OCI-LY1 (cell line): Measurements from ENCODE around the gene RAD51B.

Source experiments
- H2AFZ ChIP-seq: fragments of 200-600 bp; sonication (generic), shearing (Covaris generic); 2 replicates; pipeline ENCODE4 v1.6.0; 2014; ENCODE audit warnings: antibody characterized with exemption, mild to moderate bottlenecking, low read length
- H3F3A ChIP-seq: fragments of 200-600 bp; sonication (generic), shearing (Covaris generic); 2 replicates; pipeline ENCODE4 v1.6.0; 2014; ENCODE audit warnings: mild to moderate bottlenecking, antibody characterized with exemption, low read length, moderate library complexity; ENCODE audit not compliant: insufficient read depth
- H3K27ac ChIP-seq: fragments of 200-600 bp; sonication (generic); 2 replicates; pipeline ENCODE4 v1.5.1; 2014; ENCODE audit warnings: low read length, mixed run types, mild to moderate bottlenecking, low read depth; ENCODE audit not compliant: poor library complexity, severe bottlenecking
- H3K27me3 ChIP-seq: fragments of 200-600 bp; sonication (generic); 2 replicates; pipeline ENCODE4 v1.6.0; 2014; ENCODE audit warnings: antibody characterized with exemption, mild to moderate bottlenecking, low read length, moderate library complexity; ENCODE audit not compliant: insufficient read depth
- H3K36me3 ChIP-seq: fragments of 200-600 bp; sonication (generic); 2 replicates; pipeline ENCODE4 v1.6.1; 2014; ENCODE audit warnings: mild to moderate bottlenecking, antibody characterized with exemption, low read length, moderate library complexity, mixed read lengths; ENCODE audit not compliant: insufficient read depth
- H3K4me1 ChIP-seq: fragments of 200-600 bp; sonication (generic); 2 replicates; pipeline ENCODE4 v1.5.1; 2014; ENCODE audit warnings: mild to moderate bottlenecking, low read length, moderate library complexity; ENCODE audit not compliant: insufficient read depth, severe bottlenecking
- H3K4me2 ChIP-seq: fragments of 200-600 bp; sonication (generic), shearing (Covaris generic); 2 replicates; pipeline ENCODE4 v1.6.1; 2014; ENCODE audit warnings: low read length
- H3K4me3 ChIP-seq: fragments of 200-600 bp; sonication (generic); 2 replicates; pipeline ENCODE4 v1.5.1; 2014; ENCODE audit warnings: low read length, low read depth, mild to moderate bottlenecking, mixed read lengths; ENCODE audit not compliant: poor library complexity, severe bottlenecking
- H3K79me2 ChIP-seq: fragments of 200-600 bp; shearing (Covaris generic); 2 replicates; pipeline ENCODE4 v1.6.1; 2016; ENCODE audit warnings: mixed run types, low read length, mixed read lengths; ENCODE audit not compliant: insufficient read depth
- H3K9ac ChIP-seq: fragments of 200-600 bp; sonication (generic), shearing (Covaris generic); 2 replicates; pipeline ENCODE4 v1.6.1; 2014; ENCODE audit warnings: mild to moderate bottlenecking, low read length, mixed read lengths
- H3K9me2 ChIP-seq: fragments of 200-600 bp; sonication (generic), shearing (Covaris generic); 2 replicates; pipeline ENCODE4 v1.6.1; 2014; ENCODE audit warnings: low read depth, mild to moderate bottlenecking, low read length, mixed read lengths
- H3K9me3 ChIP-seq: fragments of 200-600 bp; shearing (Covaris generic); 2 replicates; pipeline ENCODE4 v1.6.1; 2014; ENCODE audit warnings: low read length, mixed read lengths
- H4K20me1 ChIP-seq: fragments of 200-600 bp; sonication (generic), shearing (Covaris generic); 2 replicates; pipeline ENCODE4 v1.6.0; 2016; ENCODE audit warnings: mild to moderate bottlenecking, low read length; ENCODE audit not compliant: insufficient read depth
- EZH2 ChIP-seq: fragments of 200-600 bp; sonication (generic), shearing (Covaris generic); IDR thresholded peaks from 2 replicates; pipeline ENCODE4 v1.8.0; 2017; ENCODE audit warnings: borderline replicate concordance, mixed run types, mild to moderate bottlenecking, antibody characterized with exemption, low read length, moderate library complexity, mixed read lengths
- TF ChIP-seq, protein P1 (sequence below): fragments of 200-600 bp; sonication (generic), shearing (Covaris generic); IDR thresholded peaks from 2 replicates; pipeline ENCODE4 v1.5.1; 2017; ENCODE audit warnings: mild to moderate bottlenecking, antibody characterized with exemption, low read length, moderate library complexity, mixed read lengths

RAD51B gene

DNA sequence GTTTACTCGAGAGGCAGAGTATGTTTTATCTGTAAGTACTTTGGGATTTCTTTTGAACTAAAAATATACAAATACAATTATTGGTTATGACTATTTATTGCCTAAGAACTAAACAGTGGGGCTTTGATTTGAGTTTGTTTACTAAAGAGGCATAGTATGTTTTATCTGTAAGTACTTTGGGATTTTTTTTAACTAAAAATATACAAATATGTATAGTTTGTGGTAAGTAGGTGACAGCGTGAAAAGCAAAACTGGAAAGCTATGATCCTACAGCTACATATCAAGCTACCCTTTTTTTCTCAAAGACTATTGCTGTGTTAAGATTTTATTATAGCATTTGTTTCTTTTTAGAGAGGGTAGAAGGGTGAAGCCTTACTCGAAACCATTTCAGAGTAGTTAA lies 171.0 kb downstream of the RAD51B start:
- TF ChIP-seq EZH2 = no peak
- TF ChIP-seq, protein P1, sequence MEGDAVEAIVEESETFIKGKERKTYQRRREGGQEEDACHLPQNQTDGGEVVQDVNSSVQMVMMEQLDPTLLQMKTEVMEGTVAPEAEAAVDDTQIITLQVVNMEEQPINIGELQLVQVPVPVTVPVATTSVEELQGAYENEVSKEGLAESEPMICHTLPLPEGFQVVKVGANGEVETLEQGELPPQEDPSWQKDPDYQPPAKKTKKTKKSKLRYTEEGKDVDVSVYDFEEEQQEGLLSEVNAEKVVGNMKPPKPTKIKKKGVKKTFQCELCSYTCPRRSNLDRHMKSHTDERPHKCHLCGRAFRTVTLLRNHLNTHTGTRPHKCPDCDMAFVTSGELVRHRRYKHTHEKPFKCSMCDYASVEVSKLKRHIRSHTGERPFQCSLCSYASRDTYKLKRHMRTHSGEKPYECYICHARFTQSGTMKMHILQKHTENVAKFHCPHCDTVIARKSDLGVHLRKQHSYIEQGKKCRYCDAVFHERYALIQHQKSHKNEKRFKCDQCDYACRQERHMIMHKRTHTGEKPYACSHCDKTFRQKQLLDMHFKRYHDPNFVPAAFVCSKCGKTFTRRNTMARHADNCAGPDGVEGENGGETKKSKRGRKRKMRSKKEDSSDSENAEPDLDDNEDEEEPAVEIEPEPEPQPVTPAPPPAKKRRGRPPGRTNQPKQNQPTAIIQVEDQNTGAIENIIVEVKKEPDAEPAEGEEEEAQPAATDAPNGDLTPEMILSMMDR = no peak
- no peaks in the 10 kb centered on the region for H3K4me1 ChIP-seq
- no peak overlapping the region for H3K27ac ChIP-seq
- no peak overlapping the region for H3K4me2 ChIP-seq
- H3K4me3 ChIP-seq = no peak overlapping the region
- H3K79me2 ChIP-seq = no peaks in the 10 kb centered on the region
- no peak overlapping the region for H2AFZ ChIP-seq
- no peak overlapping the region for H3K9ac ChIP-seq
- no peaks in the 10 kb centered on the region for H3K9me2 ChIP-seq
- no peaks in the 10 kb centered on the region for H3K27me3 ChIP-seq
- no peaks in the 10 kb centered on the region for H3F3A ChIP-seq
- no peaks in the 10 kb centered on the region for H3K9me3 ChIP-seq
- H4K20me1 ChIP-seq = no peaks in the 10 kb centered on the region
- no peaks in the 10 kb centered on the region for H3K36me3 ChIP-seq

DNA sequence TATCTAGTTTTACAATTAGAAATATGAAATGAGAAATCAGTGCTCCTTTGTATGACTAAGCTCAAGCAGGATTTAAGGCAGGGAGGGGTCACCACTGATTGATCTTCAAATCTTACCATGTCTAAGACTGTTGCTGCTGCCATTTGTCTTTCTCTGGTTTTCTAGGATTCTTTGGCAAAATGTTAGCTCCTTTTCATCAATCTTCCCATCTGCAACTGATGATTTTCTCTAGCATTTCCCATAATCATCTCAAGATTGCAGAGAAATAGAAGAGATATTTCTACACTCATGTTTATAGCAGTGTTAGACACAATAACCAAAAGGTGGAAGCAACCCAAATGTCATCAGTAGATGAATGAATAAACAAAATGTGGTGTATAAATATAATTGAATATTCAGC lies 175.0 kb downstream of the RAD51B start:
- H3K9ac ChIP-seq = no peak overlapping the region
- H3F3A ChIP-seq = no peaks in the 10 kb centered on the region
- H3K36me3 ChIP-seq = no peaks in the 10 kb centered on the region
- H2AFZ ChIP-seq = no peak overlapping the region
- no peaks in the 10 kb centered on the region for H3K27me3 ChIP-seq
- no peaks in the 10 kb centered on the region for H3K9me2 ChIP-seq
- no peak overlapping the region for H3K27ac ChIP-seq
- no peak overlapping the region for H3K4me2 ChIP-seq
- no peak overlapping the region for H3K4me3 ChIP-seq
- H3K4me1 ChIP-seq = no peaks in the 10 kb centered on the region
- TF ChIP-seq, protein P1 = no peak
- no peak for TF ChIP-seq EZH2
- no peaks in the 10 kb centered on the region for H4K20me1 ChIP-seq
- no peaks in the 10 kb centered on the region for H3K9me3 ChIP-seq
- H3K79me2 ChIP-seq = no peaks in the 10 kb centered on the region

DNA sequence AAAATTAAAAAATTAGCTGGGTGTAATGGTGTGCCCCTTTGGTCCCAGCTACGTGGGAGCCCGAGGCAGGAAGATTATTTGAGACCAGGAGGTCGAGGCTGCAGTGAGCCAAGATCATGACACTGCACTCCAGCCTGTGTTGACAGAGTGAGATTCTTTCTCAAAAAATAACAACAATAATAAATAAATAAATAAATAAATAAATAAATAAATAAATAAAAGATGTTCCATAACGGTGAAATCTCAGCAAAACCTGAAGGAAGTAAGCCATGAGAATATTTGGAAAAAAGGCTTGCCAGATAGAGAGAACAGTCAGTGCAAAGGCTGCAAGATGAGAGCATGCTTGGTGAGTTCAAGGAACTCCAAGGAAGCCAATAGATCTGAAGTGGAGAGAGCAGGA lies 176.7 kb downstream of the RAD51B start:
- Histone ChIP-seq H3K9ac (no peak overlapping the region), H3K9me3 (no peaks in the 10 kb centered on the region), H2AFZ (no peak overlapping the region), H3K27ac (no peak overlapping the region), H3K27me3 (no peaks in the 10 kb centered on the region), H3K9me2 (no peaks in the 10 kb centered on the region), H3K4me1 (no peaks in the 10 kb centered on the region), H3K4me2 (no peak overlapping the region), H3K36me3 (no peaks in the 10 kb centered on the region), H4K20me1 (no peaks in the 10 kb centered on the region), H3K79me2 (no peaks in the 10 kb centered on the region), H3F3A (no peaks in the 10 kb centered on the region), H3K4me3 (no peak overlapping the region)
- no peak for TF ChIP-seq EZH2
- TF ChIP-seq, protein P1 = no peak
